Measurements from ENCODE around the gene PMM2.
A peak's percentile ranks its signal among the peaks of the same experiment; 100 is the strongest.
"Not testable (repeated sequence)": the region's sequence is repeated elsewhere in the genome, so short reads cannot be mapped to it uniquely, and the experiment has no call there.

The PMM2 gene

DNA sequence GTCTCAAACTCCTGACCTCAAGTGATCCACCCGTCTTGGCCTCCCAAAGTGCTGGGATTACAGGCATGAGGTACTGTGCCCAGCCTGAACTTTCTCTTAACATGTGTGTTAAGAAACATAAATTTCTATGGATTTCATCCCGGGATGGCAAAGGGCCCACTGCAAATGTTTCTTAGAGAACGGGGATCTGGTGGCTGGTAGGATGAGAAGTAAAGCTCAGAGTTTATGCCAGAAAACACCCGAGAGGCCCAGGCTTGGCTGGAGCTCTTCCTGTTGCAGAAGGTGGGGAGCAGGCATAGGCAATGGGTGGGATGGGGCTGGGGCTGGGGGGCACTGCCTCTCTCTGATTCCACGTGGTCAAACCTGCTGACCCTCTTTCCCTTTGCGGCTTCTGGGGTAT is 76.7 kb downstream of the PMM2 start:
- Histone ChIP-seq H3K27me3 (ENCODE audit: insufficient read depth, low read length) (no peaks in the 10 kb centered on the region), H3K27ac (ENCODE audit: low read length) (no peak overlapping the region), H3K36me3 (ENCODE audit: insufficient read depth, low read depth, low read length) (no peaks in the 10 kb centered on the region), H3K4me1 (ENCODE audit: insufficient read depth, low read length) (peaks cover 5% of the 10 kb centered on the region; the same call in 1 of the 2 replicates), H3K9me3 (ENCODE audit: insufficient read depth, low read depth, low read length) (no peaks in the 10 kb centered on the region), H3K4me3 (ENCODE audit: low read length) (no peak overlapping the region), H3K9ac (ENCODE audit: low read depth, low read length) (no peak overlapping the region)

GRCh38 chr16:8875317-8875716 is 77.7 kb downstream of the PMM2 start:
- not testable (repeated sequence) for H3K36me3 ChIP-seq (ENCODE audit: insufficient read depth, low read depth, low read length); H3K27ac ChIP-seq (ENCODE audit: low read length); H3K9ac ChIP-seq (ENCODE audit: low read depth, low read length); H3K27me3 ChIP-seq (ENCODE audit: insufficient read depth, low read length); H3K9me3 ChIP-seq (ENCODE audit: insufficient read depth, low read depth, low read length); H3K4me3 ChIP-seq (ENCODE audit: low read length); H3K4me1 ChIP-seq (ENCODE audit: insufficient read depth, low read length)

GRCh38 chr16:8877894-8878522 is 80.4 kb downstream of the PMM2 start:
- Histone ChIP-seq H3K4me1 (ENCODE audit: insufficient read depth, low read length) (peaks cover 4% of the 10 kb centered on the region; the same call in 1 of the 2 replicates), H3K27ac (ENCODE audit: low read length) (no peak overlapping the region)

DNA sequence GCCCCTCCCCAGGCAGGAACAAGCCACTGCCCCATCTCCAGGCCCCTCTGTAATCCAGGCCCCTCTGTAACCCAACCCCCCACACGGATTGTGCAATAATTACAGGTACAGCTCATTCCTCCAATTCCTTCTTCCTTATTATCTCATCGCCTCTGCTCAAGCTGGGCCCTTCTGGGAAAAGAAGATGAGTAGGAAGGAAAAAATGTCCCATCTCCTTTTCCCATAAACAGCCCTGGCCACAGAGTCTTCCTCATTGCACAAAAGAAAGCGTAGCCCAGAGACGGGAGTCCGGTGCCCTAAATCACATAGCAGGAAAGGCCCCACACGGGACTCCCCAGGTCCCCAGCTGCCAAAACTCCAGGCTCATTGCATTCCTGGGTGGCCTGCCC is 80.9 kb downstream of the PMM2 start:
- H3K27me3 ChIP-seq (ENCODE audit: insufficient read depth, low read length) = no peaks in the 10 kb centered on the region
- no peak overlapping the region for H3K27ac ChIP-seq (ENCODE audit: low read length)
- no peak overlapping the region for H3K4me3 ChIP-seq (ENCODE audit: low read length)
- H3K4me1 ChIP-seq (ENCODE audit: insufficient read depth, low read length) = peaks cover 4% of the 10 kb centered on the region; the same call in 1 of the 2 replicates
- no peaks in the 10 kb centered on the region for H3K9me3 ChIP-seq (ENCODE audit: insufficient read depth, low read depth, low read length)
- H3K36me3 ChIP-seq (ENCODE audit: insufficient read depth, low read depth, low read length) = no peaks in the 10 kb centered on the region
- H3K9ac ChIP-seq (ENCODE audit: low read depth, low read length) = peak overlapping the region; percentile 9; the same call in 1 of the 2 replicates

More at GRCh38 chr16:8877894-8878522, 80.4 kb downstream of the PMM2 start:
- H3K36me3 ChIP-seq (ENCODE audit: insufficient read depth, low read depth, low read length) = no peaks in the 10 kb centered on the region
- peak overlapping the region; percentile 9; the same call in 1 of the 2 replicates for H3K9ac ChIP-seq (ENCODE audit: low read depth, low read length)
- H3K27me3 ChIP-seq (ENCODE audit: insufficient read depth, low read length) = no peaks in the 10 kb centered on the region
- no peaks in the 10 kb centered on the region for H3K9me3 ChIP-seq (ENCODE audit: insufficient read depth, low read depth, low read length)
- H3K4me3 ChIP-seq (ENCODE audit: low read length) = no peak overlapping the region

- H3K27ac ChIP-seq (ENCODE audit: low read length) = no peak overlapping the region
- peaks cover 9% of the 10 kb centered on the region for H3K4me1 ChIP-seq (ENCODE audit: insufficient read depth, low read length)
- no peak overlapping the region for H3K4me3 ChIP-seq (ENCODE audit: low read length)
- no peaks in the 10 kb centered on the region for H3K9me3 ChIP-seq (ENCODE audit: insufficient read depth, low read depth, low read length)
- no peaks in the 10 kb centered on the region for H3K27me3 ChIP-seq (ENCODE audit: insufficient read depth, low read length)
- no peak overlapping the region for H3K9ac ChIP-seq (ENCODE audit: low read depth, low read length)
- H3K36me3 ChIP-seq (ENCODE audit: insufficient read depth, low read depth, low read length) = no peaks in the 10 kb centered on the region
Observed at GRCh38 chr16:8880839-8881510, 83.3 kb downstream of the PMM2 start.

DNA sequence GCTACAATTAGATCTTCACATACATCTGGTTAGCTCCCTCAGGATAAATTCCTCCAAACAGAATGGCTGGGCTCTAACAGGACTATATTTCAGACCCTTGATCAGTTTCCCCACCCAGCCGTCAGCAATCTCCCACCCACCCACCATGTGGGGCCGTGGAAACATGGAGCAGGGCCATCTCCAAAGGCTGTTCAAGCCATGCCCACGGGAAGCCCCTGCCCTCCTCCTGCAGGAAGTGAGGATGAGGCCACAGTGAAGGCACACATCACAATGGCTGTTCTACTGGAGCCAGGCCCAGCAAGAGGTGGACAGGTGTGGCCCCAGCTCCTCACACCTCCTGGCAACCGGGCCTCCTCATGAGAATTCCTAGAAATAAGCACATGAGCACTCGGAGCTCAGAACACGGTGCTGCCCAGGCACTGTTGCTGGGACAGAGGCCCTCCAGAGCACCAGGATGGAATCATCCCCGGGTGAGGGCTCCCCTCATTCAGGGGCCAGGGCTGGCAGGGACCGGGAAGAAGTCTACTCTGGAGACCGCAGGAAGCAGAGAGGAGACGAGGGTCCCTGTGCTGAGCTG is 84.5 kb downstream of the PMM2 start, which contains the start of gene LITAFD:
TSS of gene LITAFD (plus strand) at position 311 of the 577 bp plus-strand sequence. CDS start 2,005 bp downstream, outside the sequence.
- 0 out of 2 replicates have a peak, but pooled peaks cover 1% of the 10 kb centered on the region for H3K36me3 ChIP-seq (ENCODE audit: insufficient read depth, low read depth, low read length)
- H3K9ac ChIP-seq (ENCODE audit: low read depth, low read length) = no peak within 1 kb of the TSS
- H3K27me3 ChIP-seq (ENCODE audit: insufficient read depth, low read length) = no peaks in the 10 kb centered on the region
- no peak within 1 kb of the TSS for H3K4me3 ChIP-seq (ENCODE audit: low read length)
- H3K9me3 ChIP-seq (ENCODE audit: insufficient read depth, low read depth, low read length) = no peaks in the 10 kb centered on the region
- H3K27ac ChIP-seq (ENCODE audit: low read length) = no peak within 1 kb of the TSS
- peaks cover 15% of the 10 kb centered on the region for H3K4me1 ChIP-seq (ENCODE audit: insufficient read depth, low read length)

DNA sequence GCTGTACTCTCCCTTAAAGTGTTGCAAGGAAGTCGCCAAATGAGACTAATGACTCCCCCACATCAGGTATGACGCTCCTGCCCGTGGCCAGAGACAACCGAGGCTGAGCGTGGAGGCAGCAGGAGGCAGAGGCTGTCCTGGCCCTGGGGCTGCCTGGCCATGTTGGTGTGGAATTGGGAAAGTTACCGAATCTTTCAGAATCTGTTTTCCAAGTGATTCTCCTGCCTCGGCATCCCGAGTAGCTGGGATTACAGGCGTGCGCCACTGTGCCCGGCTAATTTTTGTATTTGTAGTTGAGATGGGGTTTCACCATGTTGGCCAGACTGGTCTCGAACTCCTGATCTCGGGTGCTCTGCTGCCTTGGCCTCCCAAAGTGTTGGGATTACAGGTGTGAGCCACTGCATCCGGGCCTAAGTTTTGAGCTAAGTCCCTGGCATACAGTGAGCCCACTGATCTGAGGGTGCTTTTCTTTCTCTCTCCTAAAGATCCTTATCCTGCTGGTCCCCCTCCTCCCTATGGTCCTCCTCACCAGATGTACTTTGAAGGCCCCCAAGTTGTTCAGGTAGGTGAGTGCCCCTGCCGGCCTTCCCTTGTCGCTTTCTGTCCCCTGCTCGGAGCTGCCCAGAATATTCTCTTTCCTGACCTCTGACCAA is 85.2 kb downstream of the PMM2 start:
- Histone ChIP-seq H3K27ac (ENCODE audit: low read length) (no peak overlapping the region), H3K4me1 (ENCODE audit: insufficient read depth, low read length) (peaks cover 15% of the 10 kb centered on the region), H3K27me3 (ENCODE audit: insufficient read depth, low read length) (no peaks in the 10 kb centered on the region), H3K4me3 (ENCODE audit: low read length) (no peak overlapping the region), H3K36me3 (ENCODE audit: insufficient read depth, low read depth, low read length) (peaks cover 8% of the 10 kb centered on the region; the same call in 1 of the 2 replicates), H3K9ac (ENCODE audit: low read depth, low read length) (no peak overlapping the region), H3K9me3 (ENCODE audit: insufficient read depth, low read depth, low read length) (no peaks in the 10 kb centered on the region)

DNA sequence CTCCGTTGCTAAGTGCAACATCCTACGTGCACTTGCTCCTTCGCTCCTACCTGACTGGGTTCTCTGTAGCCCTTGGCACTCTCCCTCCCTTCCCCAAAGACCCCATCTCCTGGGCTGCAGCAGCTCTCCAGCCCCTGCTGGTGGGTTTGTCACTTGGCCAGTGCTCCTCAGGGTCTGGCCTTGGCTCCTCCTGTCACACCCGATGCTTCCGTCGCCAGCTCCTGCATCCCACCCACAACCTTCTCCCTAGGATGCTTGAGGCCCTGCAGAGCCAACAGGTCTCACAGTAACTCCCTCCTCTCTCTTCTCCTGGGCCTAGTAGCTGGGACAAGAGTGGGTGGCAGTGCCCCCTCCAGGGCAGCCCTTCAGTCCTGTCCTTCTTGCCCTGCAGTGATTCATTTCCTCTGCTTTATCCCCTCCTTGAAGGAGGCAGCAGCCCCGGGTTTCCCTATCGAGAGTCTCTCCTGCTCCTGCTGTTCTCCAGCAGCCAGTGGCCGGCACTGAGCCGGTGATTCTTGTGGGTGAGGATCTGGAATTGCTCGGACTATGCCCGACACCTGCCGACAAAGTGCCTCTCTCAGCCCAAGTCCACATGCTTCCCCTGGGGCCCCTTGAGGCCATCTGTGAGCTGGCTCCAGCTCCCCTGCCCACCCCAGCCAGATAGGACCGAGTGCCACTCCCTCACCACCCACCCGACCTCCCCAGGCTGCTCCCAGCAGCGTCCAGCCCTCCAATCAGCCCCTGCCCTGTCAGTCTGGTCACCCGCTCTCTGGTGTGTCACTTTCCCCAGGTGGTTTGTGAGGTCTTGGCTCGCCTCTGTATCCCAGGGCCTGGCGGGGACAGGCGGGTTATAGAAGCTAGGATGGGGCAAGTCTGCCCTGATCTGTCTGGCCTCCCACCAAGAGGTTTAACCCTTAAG is 88.3 kb downstream of the PMM2 start:
- Histone ChIP-seq H3K27me3 (ENCODE audit: insufficient read depth, low read length) (no peaks in the 10 kb centered on the region), H3K4me3 (ENCODE audit: low read length) (no peak overlapping the region; the same call in 1 of the 2 replicates), H3K27ac (ENCODE audit: low read length) (no peak overlapping the region), H3K4me1 (ENCODE audit: insufficient read depth, low read length) (peaks cover 11% of the 10 kb centered on the region), H3K36me3 (ENCODE audit: insufficient read depth, low read depth, low read length) (peaks cover 29% of the 10 kb centered on the region), H3K9ac (ENCODE audit: low read depth, low read length) (no peak overlapping the region), H3K9me3 (ENCODE audit: insufficient read depth, low read depth, low read length) (no peaks in the 10 kb centered on the region)

DNA sequence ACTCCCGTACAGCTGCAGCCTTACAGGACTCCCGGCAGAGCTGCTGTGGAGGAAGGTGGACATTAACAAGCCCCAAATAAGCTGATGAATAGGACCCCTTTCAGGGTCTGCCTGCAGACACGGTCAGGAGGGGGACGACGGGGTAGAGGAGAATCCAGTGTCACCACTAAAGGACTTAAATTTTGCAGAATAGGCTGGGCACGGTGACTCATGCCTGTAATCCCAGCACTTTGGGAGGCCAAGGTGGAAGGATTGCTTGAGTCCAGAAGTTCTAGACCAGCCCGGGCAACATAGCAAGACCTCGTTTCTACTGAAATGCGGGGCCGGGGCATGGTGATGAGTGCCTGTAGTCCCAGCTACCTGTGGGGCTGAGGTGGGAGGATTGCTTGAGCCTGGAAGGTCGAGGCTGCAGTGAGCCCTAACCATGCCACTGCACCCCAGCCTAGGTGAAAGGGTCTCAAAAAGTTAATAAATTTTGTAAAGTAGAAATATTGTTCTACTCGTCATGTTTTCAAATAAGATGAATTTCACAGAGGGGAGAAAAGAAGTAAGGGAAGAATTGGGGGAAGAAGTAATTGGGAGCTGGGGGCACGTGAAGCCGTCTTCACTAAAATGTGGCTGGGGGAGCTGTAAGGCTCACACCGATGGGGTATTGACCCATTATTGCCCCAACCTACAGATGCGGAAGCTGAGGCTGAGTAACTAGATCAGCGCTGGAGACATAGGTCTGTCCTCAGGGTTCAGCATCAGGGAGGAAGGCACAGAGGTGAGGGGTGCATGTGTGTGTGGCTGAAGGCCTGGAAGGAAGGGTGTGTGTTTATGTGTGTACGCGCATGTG is 89.2 kb downstream of the PMM2 start:
- H3K27me3 ChIP-seq (ENCODE audit: insufficient read depth, low read length) = no peaks in the 10 kb centered on the region
- no peak overlapping the region for H3K9ac ChIP-seq (ENCODE audit: low read depth, low read length)
- H3K4me3 ChIP-seq (ENCODE audit: low read length) = no peak overlapping the region
- no peak overlapping the region for H3K27ac ChIP-seq (ENCODE audit: low read length)
- H3K36me3 ChIP-seq (ENCODE audit: insufficient read depth, low read depth, low read length) = peaks cover 38% of the 10 kb centered on the region
- H3K9me3 ChIP-seq (ENCODE audit: insufficient read depth, low read depth, low read length) = no peaks in the 10 kb centered on the region
- H3K4me1 ChIP-seq (ENCODE audit: insufficient read depth, low read length) = peaks cover 11% of the 10 kb centered on the region

DNA sequence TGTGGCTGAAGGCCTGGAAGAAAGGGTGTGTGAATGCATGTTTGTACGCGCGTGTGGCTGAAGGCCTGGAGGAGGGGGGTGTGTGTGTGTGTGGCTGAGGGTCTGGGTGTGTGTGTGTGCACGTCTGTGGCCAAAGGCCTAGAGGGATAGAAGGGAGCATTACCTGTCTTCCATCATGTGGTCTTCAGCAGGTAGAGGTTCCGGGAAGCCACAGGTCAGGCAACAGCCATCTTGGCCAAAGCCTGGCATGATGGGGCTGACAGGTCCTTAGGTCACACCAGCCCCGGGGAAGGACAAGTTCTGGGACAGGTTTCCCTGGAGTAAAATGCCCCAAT is 89.8 kb downstream of the PMM2 start:
- Histone ChIP-seq H3K9me3 (ENCODE audit: insufficient read depth, low read depth, low read length) (no peaks in the 10 kb centered on the region), H3K4me1 (ENCODE audit: insufficient read depth, low read length) (peaks cover 11% of the 10 kb centered on the region), H3K4me3 (ENCODE audit: low read length) (no peak overlapping the region), H3K9ac (ENCODE audit: low read depth, low read length) (no peak overlapping the region), H3K36me3 (ENCODE audit: insufficient read depth, low read depth, low read length) (peaks cover 44% of the 10 kb centered on the region), H3K27ac (ENCODE audit: low read length) (no peak overlapping the region), H3K27me3 (ENCODE audit: insufficient read depth, low read length) (no peaks in the 10 kb centered on the region)
